ENCODE data around the gene ACP6. TPM values are rescaled to one million over a fixed set of nuclear protein-coding genes. Genes with fewer than 3 reads are reported as not detected.

The ACP6 gene
- total RNA-seq, 1 experiment from 2014 or later: 14.4 TPM

DNA sequence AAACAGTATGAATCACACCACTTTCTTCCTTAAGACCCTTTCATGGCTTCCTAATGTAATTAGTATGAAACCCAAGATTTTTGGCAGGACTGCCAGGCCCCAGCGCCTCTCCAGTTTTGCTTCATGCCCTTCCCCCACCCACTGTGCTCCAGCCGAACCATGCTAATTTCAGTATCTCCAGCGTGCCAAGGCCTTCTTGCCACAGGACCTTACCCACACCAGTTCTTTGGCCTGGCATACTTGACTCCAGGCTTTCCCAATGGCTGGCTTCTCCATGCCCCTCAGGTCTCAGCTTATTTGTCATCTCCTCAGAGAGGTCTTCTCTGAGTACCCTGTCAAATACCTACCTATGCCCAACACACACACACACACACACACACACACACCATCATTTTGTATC, 38.5 kb downstream of the ACP6 start:
- intact Hi-C loops (cut with micrococcal nuclease; ENCODE audit: unreplicated experiment): no loop called here
- no peak for TF ChIP-seq EZH2 (IDR thresholded peaks at IDR 0.05; ENCODE audit: borderline replicate concordance, low read depth, low read length, poor library complexity, severe bottlenecking)
- TF ChIP-seq, protein P1, sequence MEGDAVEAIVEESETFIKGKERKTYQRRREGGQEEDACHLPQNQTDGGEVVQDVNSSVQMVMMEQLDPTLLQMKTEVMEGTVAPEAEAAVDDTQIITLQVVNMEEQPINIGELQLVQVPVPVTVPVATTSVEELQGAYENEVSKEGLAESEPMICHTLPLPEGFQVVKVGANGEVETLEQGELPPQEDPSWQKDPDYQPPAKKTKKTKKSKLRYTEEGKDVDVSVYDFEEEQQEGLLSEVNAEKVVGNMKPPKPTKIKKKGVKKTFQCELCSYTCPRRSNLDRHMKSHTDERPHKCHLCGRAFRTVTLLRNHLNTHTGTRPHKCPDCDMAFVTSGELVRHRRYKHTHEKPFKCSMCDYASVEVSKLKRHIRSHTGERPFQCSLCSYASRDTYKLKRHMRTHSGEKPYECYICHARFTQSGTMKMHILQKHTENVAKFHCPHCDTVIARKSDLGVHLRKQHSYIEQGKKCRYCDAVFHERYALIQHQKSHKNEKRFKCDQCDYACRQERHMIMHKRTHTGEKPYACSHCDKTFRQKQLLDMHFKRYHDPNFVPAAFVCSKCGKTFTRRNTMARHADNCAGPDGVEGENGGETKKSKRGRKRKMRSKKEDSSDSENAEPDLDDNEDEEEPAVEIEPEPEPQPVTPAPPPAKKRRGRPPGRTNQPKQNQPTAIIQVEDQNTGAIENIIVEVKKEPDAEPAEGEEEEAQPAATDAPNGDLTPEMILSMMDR (conservative IDR thresholded peaks at IDR 0.05; ENCODE audit: low read depth, low read length): no peak
- ChIA-PET POLR2A (ENCODE audit: low non-redundant PET) (no interaction called here), CTCF (interaction anchor here (0.7 kb wide), 1 partner anchor 49 kb away, joined by 4 read pairs; no protein-coding TSS in a partner anchor)
- Histone ChIP-seq H3K9me3 (ENCODE audit: low read depth, low read length, poor library complexity, severe bottlenecking) (no peaks in the 10 kb centered on the region), H3K36me3 (ENCODE audit: insufficient read depth, low read length, poor library complexity, severe bottlenecking) (no peaks in the 10 kb centered on the region), H3K4me1 (ENCODE audit: insufficient read depth, low read length, poor library complexity, severe bottlenecking) (no peaks in the 10 kb centered on the region), H3K27ac (ENCODE audit: low read depth, low read length, poor library complexity, severe bottlenecking) (no peak overlapping the region), H3K27me3 (replicated peaks; ENCODE audit: insufficient read depth, low read depth, low read length, poor library complexity) (no peaks in the 10 kb centered on the region), H3K4me3 (ENCODE audit: low read depth, low read length, poor library complexity, severe bottlenecking) (no peak overlapping the region)
- no peak for DNase-seq (ENCODE audit: low spot score)
- BruUV-seq (replicated peaks): no TSS peak

DNA sequence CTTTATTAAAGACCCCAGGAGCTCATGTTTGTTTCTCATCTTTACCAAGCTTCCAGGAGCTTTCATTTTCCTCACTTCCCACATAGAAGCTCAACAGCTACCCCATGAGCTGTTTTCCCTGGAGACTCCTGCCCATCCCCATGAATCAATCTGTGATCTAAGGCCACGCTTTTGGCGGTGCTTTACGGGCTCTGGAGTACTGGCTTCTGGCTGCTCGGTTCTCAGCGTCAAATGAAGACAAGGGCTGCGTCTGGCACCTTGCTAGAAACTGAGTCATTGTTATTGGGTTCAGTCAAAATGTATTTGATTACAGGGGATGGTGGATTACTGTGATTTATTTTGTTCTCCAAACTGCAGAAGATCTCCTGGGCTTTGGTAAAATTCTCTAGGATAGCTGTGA, 39.9 kb downstream of the ACP6 start:
- Histone ChIP-seq H3K36me3 (ENCODE audit: insufficient read depth, low read length, poor library complexity, severe bottlenecking) (no peaks in the 10 kb centered on the region), H3K4me3 (ENCODE audit: low read depth, low read length, poor library complexity, severe bottlenecking) (no peak overlapping the region), H3K27ac (ENCODE audit: low read depth, low read length, poor library complexity, severe bottlenecking) (no peak overlapping the region), H3K9me3 (ENCODE audit: low read depth, low read length, poor library complexity, severe bottlenecking) (no peaks in the 10 kb centered on the region), H3K27me3 (replicated peaks; ENCODE audit: insufficient read depth, low read depth, low read length, poor library complexity) (no peaks in the 10 kb centered on the region), H3K4me1 (ENCODE audit: insufficient read depth, low read length, poor library complexity, severe bottlenecking) (peaks cover 9% of the 10 kb centered on the region)
- intact Hi-C loops (cut with micrococcal nuclease; ENCODE audit: unreplicated experiment): no loop called here
- ChIA-PET CTCF (interaction anchor here (0.5 kb wide), 1 partner anchor 262 kb away, joined by 3 read pairs; no protein-coding TSS in a partner anchor), POLR2A (ENCODE audit: low non-redundant PET) (no interaction called here)
- TF ChIP-seq, protein P1 (conservative IDR thresholded peaks at IDR 0.05; ENCODE audit: low read depth, low read length): no peak
- no peak for TF ChIP-seq EZH2 (IDR thresholded peaks at IDR 0.05; ENCODE audit: borderline replicate concordance, low read depth, low read length, poor library complexity, severe bottlenecking)
- no peak for DNase-seq (ENCODE audit: low spot score)
- no TSS peak for BruUV-seq (replicated peaks)

DNA sequence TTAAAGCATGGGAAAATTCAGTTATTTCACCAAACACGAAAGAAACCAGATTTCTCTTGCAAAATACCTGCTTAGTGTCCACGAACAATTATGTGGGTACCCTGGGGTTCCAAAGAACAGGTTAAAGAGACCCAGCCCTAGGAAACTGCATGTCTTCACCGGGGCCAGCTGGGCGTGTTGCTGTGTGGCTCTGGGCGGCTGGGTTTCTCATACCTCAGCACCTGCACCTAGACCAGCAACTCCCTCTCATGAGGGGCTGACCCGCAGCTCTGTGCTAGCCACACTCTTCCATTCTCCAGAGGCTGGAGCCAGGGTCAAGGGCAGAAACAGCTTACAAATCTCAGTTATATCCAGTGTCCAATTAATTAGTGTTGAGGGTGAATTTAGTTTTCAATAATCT, 40.3 kb downstream of the ACP6 start:
- H3K36me3 ChIP-seq (ENCODE audit: insufficient read depth, low read length, poor library complexity, severe bottlenecking): no peaks in the 10 kb centered on the region
- intact Hi-C loops (cut with micrococcal nuclease; ENCODE audit: unreplicated experiment): no loop called here
- H3K9me3 ChIP-seq (ENCODE audit: low read depth, low read length, poor library complexity, severe bottlenecking): no peaks in the 10 kb centered on the region
- no peaks in the 10 kb centered on the region for H3K27me3 ChIP-seq (replicated peaks; ENCODE audit: insufficient read depth, low read depth, low read length, poor library complexity)
- H3K4me3 ChIP-seq (ENCODE audit: low read depth, low read length, poor library complexity, severe bottlenecking): no peak overlapping the region
- no peak for DNase-seq (ENCODE audit: low spot score)
- peaks cover 13% of the 10 kb centered on the region for H3K4me1 ChIP-seq (ENCODE audit: insufficient read depth, low read length, poor library complexity, severe bottlenecking)
- BruUV-seq (replicated peaks): no TSS peak
- H3K27ac ChIP-seq (ENCODE audit: low read depth, low read length, poor library complexity, severe bottlenecking): no peak overlapping the region
- ChIA-PET CTCF (interaction anchor here (0.5 kb wide), 1 partner anchor 263 kb away, joined by 3 read pairs; no protein-coding TSS in a partner anchor), POLR2A (ENCODE audit: low non-redundant PET) (no interaction called here)
- TF ChIP-seq, protein P1 (conservative IDR thresholded peaks at IDR 0.05; ENCODE audit: low read depth, low read length): no peak
- no peak for TF ChIP-seq EZH2 (IDR thresholded peaks at IDR 0.05; ENCODE audit: borderline replicate concordance, low read depth, low read length, poor library complexity, severe bottlenecking)
